Glutamatergic neuron (in vitro differentiated cells): ENCODE measurements around the gene FHIT. TPM values are rescaled to one million over a fixed set of nuclear protein-coding genes. Genes with fewer than 3 reads are reported as not detected.

Source experiments
- DNase-seq: peaks from one replicate; pipeline ENCODE4 v3.0.0; 2022
- H3K27ac Mint-ChIP-seq: one replicate; pipeline ENCODE4 v1.8.0; 2020; ENCODE audit warnings: mild to moderate bottlenecking, mixed read lengths, inconsistent platforms; ENCODE audit not compliant: unreplicated experiment
- H3K27me3 Mint-ChIP-seq: one replicate; pipeline ENCODE4 v1.8.0; 2020; ENCODE audit warnings: mild to moderate bottlenecking, moderate library complexity, mixed read lengths, inconsistent platforms; ENCODE audit not compliant: unreplicated experiment
- H3K36me3 Mint-ChIP-seq: one replicate; pipeline ENCODE4 v1.8.0; 2020; ENCODE audit warnings: mild to moderate bottlenecking, mixed read lengths, inconsistent platforms; ENCODE audit not compliant: unreplicated experiment
- H3K4me1 Mint-ChIP-seq: one replicate; pipeline ENCODE4 v1.8.0; 2020; ENCODE audit warnings: mild to moderate bottlenecking, low read depth, mixed read lengths, inconsistent platforms; ENCODE audit not compliant: unreplicated experiment
- H3K4me3 Mint-ChIP-seq: one replicate; pipeline ENCODE4 v1.8.0; 2020; ENCODE audit warnings: mild to moderate bottlenecking, mixed read lengths, inconsistent platforms; ENCODE audit not compliant: unreplicated experiment
- H3K9me3 Mint-ChIP-seq: one replicate; pipeline ENCODE4 v1.8.0; 2020; ENCODE audit warnings: mild to moderate bottlenecking, moderate library complexity, mixed read lengths, inconsistent platforms; ENCODE audit not compliant: unreplicated experiment
- CTCF ChIP-seq: fragments of 200-600 bp; sonication (generic); IDR thresholded peaks from one replicate; pipeline ENCODE4 v1.5.0; 2021; ENCODE audit not compliant: partially characterized antibody, unreplicated experiment
- total RNA-seq: library from RNA; stranded (reverse); fragmentation: NEBNext Ultra II Directional; extraction: Animal tissue kit (Norgen Biotek cat#: 25700); gene quantifications from one replicate; pipeline ENCODE4 v1.2.1, GENCODE V29; 2021; ENCODE audit not compliant: unreplicated experiment

The FHIT gene
- total RNA-seq, 1 donor from 2014 or later: 15.2 TPM

GRCh38 chr3:60803216-60804173, 447.8 kb downstream of the FHIT start:
- DNase-seq: no peak
- Mint-ChIP-seq H3K36me3 (no peaks in the 10 kb centered on the region), H3K27me3 (no peaks in the 10 kb centered on the region), H3K4me3 (no peak overlapping the region), H3K9me3 (no peaks in the 10 kb centered on the region), H3K4me1 (no peaks in the 10 kb centered on the region), H3K27ac (no peak overlapping the region)
- TF ChIP-seq CTCF: no peak

- Mint-ChIP-seq H3K27me3 (no peaks in the 10 kb centered on the region), H3K4me1 (no peaks in the 10 kb centered on the region), H3K9me3 (no peaks in the 10 kb centered on the region), H3K4me3 (no peak overlapping the region), H3K36me3 (no peaks in the 10 kb centered on the region), H3K27ac (no peak overlapping the region)
- DNase-seq: no peak
- TF ChIP-seq CTCF: no peak
Measured at GRCh38 chr3:60801307-60801706, 449.9 kb downstream of the FHIT start.

GRCh38 chr3:60798456-60798855, 452.8 kb downstream of the FHIT start:
- DNase-seq: no peak
- no peaks in the 10 kb centered on the region for H3K4me1 Mint-ChIP-seq
- H3K36me3 Mint-ChIP-seq: no peaks in the 10 kb centered on the region
- no peak overlapping the region for H3K4me3 Mint-ChIP-seq
- no peak for TF ChIP-seq CTCF
- no peaks in the 10 kb centered on the region for H3K9me3 Mint-ChIP-seq
- H3K27ac Mint-ChIP-seq: no peak overlapping the region
- H3K27me3 Mint-ChIP-seq: no peaks in the 10 kb centered on the region

GRCh38 chr3:60792249-60792852, 458.9 kb downstream of the FHIT start:
- Mint-ChIP-seq H3K27me3 (no peaks in the 10 kb centered on the region), H3K36me3 (no peaks in the 10 kb centered on the region), H3K27ac (no peak overlapping the region), H3K4me1 (no peaks in the 10 kb centered on the region), H3K9me3 (no peaks in the 10 kb centered on the region), H3K4me3 (no peak overlapping the region)
- no peak for DNase-seq
- TF ChIP-seq CTCF: no peak

- no peak for TF ChIP-seq CTCF
- Mint-ChIP-seq H3K27ac (no peak overlapping the region), H3K9me3 (no peaks in the 10 kb centered on the region), H3K36me3 (no peaks in the 10 kb centered on the region), H3K27me3 (peaks cover 1% of the 10 kb centered on the region), H3K4me3 (no peak overlapping the region), H3K4me1 (no peaks in the 10 kb centered on the region)
- DNase-seq: no peak
Measured at GRCh38 chr3:60788185-60788584, 463.1 kb downstream of the FHIT start.
